Measurements from ENCODE around the gene AGO4.
A peak's percentile ranks its signal among the peaks of the same experiment; 100 is the strongest.
"Not testable (repeated sequence)": the region's sequence is repeated elsewhere in the genome, so short reads cannot be mapped to it uniquely, and the experiment has no call there.

The AGO4 gene

GRCh38 chr1:35807614-35808449, at the start of gene AGO4:
Gene AGO4 (plus strand): TSS chr1:35808016. CDS start chr1:35808417, 401 bp downstream.
- peak in 1 of 2 donors; percentile 20 for DNase-seq (ENCODE audit: low read depth in 2 of 2)

- DNase-seq (ENCODE audit: low read depth in 2 of 2) = no peak
These were observed 45.7 kb upstream of the AGO4 start for GRCh38 chr1:35762141-35762540.

- DNase-seq (ENCODE audit: low read depth in 2 of 2) = no peak
These were observed 44.6 kb upstream of the AGO4 start for GRCh38 chr1:35763201-35763600.

- no peak for DNase-seq (ENCODE audit: low read depth in 2 of 2)
These were observed 43.5 kb upstream of the AGO4 start for GRCh38 chr1:35764283-35764682.

GRCh38 chr1:35768350-35769187, 39.2 kb upstream of the AGO4 start:
- no peak for DNase-seq (ENCODE audit: low read depth in 2 of 2)

GRCh38 chr1:35769188-35769758, 38.5 kb upstream of the AGO4 start:
- DNase-seq (ENCODE audit: low read depth in 2 of 2) = peak; percentile 73 to 81

- DNase-seq (ENCODE audit: low read depth in 2 of 2) = no peak
These were observed 34.1 kb upstream of the AGO4 start for GRCh38 chr1:35773711-35774110.

- not testable (repeated sequence) for DNase-seq (ENCODE audit: low read depth in 2 of 2)
These were observed 31.6 kb upstream of the AGO4 start for GRCh38 chr1:35776172-35776571.

- no peak for DNase-seq (ENCODE audit: low read depth in 2 of 2)
These were observed 30.7 kb upstream of the AGO4 start for GRCh38 chr1:35777109-35777508.

- DNase-seq (ENCODE audit: low read depth in 2 of 2) = no peak
These were observed 24.7 kb upstream of the AGO4 start for GRCh38 chr1:35783055-35783583.

GRCh38 chr1:35784364-35784763, 23.5 kb upstream of the AGO4 start:
- not testable (repeated sequence) for DNase-seq (ENCODE audit: low read depth in 2 of 2)

GRCh38 chr1:35788139-35788538, 19.7 kb upstream of the AGO4 start:
- DNase-seq (ENCODE audit: low read depth in 2 of 2) = no peak

- DNase-seq (ENCODE audit: low read depth in 2 of 2) = no peak
These were observed 17.1 kb upstream of the AGO4 start for GRCh38 chr1:35790670-35791069.

- no peak for DNase-seq (ENCODE audit: low read depth in 2 of 2)
These were observed 12.5 kb upstream of the AGO4 start for GRCh38 chr1:35795295-35795694.

GRCh38 chr1:35797380-35797779, 10.4 kb upstream of the AGO4 start:
- DNase-seq (ENCODE audit: low read depth in 2 of 2) = no peak

- DNase-seq (ENCODE audit: low read depth in 2 of 2) = not testable (repeated sequence)
These were observed 9.8 kb upstream of the AGO4 start for GRCh38 chr1:35798019-35798418.

GRCh38 chr1:35800167-35800887, 7.5 kb upstream of the AGO4 start:
- not testable (repeated sequence) for DNase-seq (ENCODE audit: low read depth in 2 of 2)

GRCh38 chr1:35808450-35809113, 766 bp downstream of the AGO4 start:
- DNase-seq (ENCODE audit: low read depth in 2 of 2) = peak in 1 of 2 donors; percentile 3

- DNase-seq (ENCODE audit: low read depth in 2 of 2) = no peak
These were observed 1.6 kb downstream of the AGO4 start for GRCh38 chr1:35809114-35810095.
